Measurements from ENCODE around the gene CD84.

- TF ChIP-seq, protein P1, sequence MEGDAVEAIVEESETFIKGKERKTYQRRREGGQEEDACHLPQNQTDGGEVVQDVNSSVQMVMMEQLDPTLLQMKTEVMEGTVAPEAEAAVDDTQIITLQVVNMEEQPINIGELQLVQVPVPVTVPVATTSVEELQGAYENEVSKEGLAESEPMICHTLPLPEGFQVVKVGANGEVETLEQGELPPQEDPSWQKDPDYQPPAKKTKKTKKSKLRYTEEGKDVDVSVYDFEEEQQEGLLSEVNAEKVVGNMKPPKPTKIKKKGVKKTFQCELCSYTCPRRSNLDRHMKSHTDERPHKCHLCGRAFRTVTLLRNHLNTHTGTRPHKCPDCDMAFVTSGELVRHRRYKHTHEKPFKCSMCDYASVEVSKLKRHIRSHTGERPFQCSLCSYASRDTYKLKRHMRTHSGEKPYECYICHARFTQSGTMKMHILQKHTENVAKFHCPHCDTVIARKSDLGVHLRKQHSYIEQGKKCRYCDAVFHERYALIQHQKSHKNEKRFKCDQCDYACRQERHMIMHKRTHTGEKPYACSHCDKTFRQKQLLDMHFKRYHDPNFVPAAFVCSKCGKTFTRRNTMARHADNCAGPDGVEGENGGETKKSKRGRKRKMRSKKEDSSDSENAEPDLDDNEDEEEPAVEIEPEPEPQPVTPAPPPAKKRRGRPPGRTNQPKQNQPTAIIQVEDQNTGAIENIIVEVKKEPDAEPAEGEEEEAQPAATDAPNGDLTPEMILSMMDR (IDR thresholded peaks at IDR 0.05; ENCODE audit: insufficient read depth, low read length): no peak
- TF ChIP-seq REST (IDR thresholded peaks at IDR 0.05; ENCODE audit: insufficient replicate concordance, low read depth) (no peak), GABPA (IDR thresholded peaks at IDR 0.05; ENCODE audit: low read depth) (no peak), POLR2AphosphoS5 (IDR thresholded peaks at IDR 0.05; ENCODE audit: low read depth) (no peak), SPI1 (IDR thresholded peaks at IDR 0.05; ENCODE audit: borderline replicate concordance, low read depth) (no peak)
These were observed 28.7 kb downstream of the CD84 start for GRCh38 chr1:160550572-160551034.
